OCI-M2 (cell line): ENCODE measurements around the gene SPECC1L.

Source experiments
- DNase-seq: peaks from one replicate; lab custom pipeline; 2025; ENCODE audit not compliant: unreplicated experiment; lab: John Stamatoyannopoulos, UW

Gene SPECC1L

DNA sequence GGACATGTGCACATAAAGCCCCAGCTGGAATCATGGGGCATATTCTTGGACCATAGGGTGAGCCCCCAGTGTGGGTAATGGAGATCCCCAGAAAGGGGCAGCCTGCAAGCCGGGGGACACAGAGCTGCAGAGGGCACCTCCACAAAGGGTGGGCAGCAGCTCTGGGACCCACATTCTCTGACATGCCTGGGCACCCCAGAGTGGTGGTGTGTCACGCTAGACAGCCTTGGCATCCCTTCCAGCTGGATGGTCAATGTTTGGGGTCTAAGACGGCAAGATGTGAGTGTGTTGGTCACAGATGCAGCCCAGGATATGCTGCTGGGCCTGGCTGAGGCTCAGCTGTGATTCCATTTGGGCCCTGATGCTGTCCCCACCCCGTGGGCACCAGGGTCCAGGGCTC, 166.5 kb downstream of the SPECC1L start:
- no peak for DNase-seq

DNA sequence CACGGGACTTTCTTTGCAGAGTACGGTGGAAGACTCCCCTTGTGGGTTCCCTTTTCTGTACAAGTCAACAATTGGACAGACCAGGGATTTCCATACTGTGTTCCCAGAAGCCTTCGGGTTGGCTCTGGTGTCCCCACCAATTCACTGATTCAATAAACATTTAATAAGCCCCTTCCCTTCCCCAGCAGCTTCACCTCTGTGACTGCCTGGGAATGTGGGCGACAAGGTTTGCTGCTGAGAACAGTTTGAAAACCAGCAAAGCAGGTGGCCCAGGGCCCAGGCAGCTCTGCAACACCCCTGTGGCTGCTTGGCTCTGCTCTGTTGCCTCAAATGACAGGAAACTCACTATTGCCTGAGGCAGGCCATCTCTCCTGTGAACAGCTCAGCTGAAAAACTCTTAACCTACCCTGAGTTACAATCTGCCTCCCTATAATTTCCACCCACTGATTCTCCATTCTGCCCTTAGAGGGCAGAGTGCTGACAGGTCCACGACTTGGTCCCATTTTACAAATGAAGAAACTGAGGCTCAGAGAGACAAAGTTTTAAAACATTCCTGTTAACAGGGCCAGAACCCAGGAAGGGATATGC, 167.2 kb downstream of the SPECC1L start:
- no peak for DNase-seq

DNA sequence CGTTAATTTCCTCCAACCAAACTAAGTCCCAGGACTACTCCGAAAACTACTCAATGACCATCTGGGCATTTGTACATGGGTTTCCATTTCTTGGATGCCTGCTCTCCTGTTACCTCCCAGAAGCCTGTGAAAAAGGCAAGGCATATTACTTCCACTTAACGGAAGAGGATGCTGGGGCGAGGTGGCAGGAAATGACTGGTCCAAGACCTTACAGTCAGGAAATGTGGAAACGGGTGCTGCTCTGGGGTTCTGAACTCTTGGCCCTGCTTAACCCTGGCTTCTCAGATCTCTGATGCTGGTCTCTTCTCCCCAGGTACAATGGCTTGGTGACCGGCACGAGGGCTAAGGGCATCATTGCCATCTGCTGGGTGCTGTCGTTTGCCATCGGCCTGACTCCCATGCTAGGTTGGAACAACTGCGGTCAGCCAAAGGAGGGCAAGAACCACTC, 169.7 kb downstream of the SPECC1L start:
- no peak for DNase-seq

DNA sequence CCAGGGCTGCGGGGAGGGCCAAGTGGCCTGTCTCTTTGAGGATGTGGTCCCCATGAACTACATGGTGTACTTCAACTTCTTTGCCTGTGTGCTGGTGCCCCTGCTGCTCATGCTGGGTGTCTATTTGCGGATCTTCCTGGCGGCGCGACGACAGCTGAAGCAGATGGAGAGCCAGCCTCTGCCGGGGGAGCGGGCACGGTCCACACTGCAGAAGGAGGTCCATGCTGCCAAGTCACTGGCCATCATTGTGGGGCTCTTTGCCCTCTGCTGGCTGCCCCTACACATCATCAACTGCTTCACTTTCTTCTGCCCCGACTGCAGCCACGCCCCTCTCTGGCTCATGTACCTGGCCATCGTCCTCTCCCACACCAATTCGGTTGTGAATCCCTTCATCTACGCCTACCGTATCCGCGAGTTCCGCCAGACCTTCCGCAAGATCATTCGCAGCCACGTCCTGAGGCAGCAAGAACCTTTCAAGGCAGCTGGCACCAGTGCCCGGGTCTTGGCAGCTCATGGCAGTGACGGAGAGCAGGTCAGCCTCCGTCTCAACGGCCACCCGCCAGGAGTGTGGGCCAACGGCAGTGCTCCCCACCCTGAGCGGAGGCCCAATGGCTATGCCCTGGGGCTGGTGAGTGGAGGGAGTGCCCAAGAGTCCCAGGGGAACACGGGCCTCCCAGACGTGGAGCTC, 170.2 kb downstream of the SPECC1L start:
- no peak for DNase-seq

DNA sequence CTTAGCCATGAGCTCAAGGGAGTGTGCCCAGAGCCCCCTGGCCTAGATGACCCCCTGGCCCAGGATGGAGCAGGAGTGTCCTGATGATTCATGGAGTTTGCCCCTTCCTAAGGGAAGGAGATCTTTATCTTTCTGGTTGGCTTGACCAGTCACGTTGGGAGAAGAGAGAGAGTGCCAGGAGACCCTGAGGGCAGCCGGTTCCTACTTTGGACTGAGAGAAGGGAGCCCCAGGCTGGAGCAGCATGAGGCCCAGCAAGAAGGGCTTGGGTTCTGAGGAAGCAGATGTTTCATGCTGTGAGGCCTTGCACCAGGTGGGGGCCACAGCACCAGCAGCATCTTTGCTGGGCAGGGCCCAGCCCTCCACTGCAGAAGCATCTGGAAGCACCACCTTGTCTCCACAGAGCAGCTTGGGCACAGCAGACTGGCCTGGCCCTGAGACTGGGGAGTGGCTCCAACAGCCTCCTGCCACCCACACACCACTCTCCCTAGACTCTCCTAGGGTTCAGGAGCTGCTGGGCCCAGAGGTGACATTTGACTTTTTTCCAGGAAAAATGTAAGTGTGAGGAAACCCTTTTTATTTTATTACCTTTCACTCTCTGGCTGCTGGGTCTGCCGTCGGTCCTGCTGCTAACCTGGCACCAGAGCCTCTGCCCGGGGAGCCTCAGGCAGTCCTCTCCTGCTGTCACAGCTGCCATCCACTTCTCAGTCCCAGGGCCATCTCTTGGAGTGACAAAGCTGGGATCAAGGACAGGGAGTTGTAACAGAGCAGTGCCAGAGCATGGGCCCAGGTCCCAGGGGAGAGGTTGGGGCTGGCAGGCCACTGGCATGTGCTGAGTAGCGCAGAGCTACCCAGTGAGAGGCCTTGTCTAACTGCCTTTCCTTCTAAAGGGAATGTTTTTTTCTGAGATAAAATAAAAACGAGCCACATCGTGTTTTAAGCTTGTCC, 171.0 kb downstream of the SPECC1L start:
- no peak for DNase-seq

DNA sequence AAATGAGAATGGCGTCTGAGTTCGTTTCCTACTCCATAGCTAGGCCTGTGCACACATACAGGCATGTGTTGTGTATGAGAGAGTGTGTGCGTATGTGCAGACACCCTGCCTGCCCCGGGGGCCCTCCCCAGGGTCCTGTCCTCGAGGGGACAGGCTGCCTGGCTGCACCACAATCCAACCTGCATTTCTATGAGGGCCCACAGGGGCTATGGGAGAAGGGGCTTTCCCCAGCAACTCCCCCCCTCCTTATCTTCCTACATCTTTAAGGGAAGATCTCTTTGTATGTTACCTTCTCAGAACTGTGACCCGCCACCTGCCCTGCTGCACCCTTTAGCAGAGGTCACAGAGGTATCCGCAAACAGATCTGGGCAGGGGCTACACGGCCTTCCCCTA, 171.7 kb downstream of the SPECC1L start:
- no peak for DNase-seq

DNA sequence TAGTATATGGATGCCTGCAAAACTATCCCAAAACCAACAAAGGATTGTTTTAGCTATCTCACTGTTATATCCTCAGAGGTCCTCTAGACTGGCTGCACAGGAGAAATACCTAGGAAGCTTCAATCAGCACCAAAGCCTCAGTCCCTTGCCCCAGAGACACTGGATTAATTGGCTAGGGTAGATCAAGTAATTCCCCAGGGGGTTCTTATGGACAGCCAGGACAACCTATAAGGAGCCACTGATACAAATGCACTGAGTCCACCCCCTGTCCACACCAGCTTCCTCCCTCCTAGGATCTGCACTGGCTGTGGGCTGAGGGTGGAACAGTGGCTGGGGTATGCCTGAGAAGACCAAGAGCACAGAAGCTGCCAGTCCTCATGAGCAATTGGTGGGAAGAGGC, 173.0 kb downstream of the SPECC1L start:
- no peak for DNase-seq

DNA sequence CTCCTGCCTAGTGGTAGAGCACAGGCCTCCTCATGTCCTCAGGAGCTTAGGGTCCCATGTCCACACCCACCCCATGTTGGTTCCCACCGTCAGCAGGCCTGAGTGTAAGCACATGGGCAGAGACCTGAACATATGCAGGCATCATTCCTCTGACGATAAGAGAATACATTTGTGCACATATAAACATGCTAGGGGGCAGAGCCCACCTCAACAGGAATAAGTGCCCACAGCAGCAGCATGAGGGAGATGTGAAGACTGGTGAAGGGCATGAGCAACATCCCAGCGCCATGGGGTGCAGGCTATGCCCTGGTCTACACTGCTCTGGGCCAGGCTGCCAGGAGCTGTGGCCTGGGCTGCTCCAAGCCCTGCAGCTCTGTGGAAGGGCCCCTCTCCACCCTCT, 173.6 kb downstream of the SPECC1L start:
- DNase-seq = no peak

DNA sequence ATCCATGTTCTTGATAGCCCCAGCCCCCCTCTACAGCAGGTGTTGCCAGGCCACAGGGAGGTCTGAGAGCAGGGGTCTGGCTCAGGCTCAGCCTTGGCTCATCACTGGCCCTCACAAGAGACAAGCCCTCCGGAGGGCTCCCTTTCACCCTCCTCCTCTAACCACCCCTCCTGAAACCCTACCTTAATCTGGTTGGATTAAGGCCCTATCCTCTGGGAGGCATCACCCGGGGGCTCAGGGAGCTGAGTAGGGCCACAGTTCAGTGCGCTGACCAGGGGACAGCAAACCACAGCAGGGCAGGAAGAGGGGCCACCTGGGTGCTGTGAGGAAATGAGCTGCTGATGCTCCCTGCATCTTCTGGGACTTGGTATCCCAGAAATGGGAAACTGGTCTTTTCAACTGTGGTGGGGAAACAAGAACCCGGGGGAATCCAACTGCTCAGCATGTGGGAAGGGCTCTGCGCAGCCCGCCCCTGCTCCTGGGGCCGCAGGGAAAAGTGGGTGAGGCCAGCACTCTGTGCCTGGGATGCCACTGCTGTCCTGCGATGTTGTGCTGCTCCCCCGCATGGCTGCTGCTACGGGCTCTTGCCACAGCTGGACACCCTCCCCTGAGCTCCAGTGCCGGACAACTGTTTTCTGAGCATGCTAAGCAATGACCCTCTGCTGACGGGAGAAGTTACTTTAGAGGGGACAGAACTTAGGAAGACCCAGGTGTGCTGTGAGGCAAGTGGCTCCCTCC, 174.3 kb downstream of the SPECC1L start:
- no peak for DNase-seq

DNA sequence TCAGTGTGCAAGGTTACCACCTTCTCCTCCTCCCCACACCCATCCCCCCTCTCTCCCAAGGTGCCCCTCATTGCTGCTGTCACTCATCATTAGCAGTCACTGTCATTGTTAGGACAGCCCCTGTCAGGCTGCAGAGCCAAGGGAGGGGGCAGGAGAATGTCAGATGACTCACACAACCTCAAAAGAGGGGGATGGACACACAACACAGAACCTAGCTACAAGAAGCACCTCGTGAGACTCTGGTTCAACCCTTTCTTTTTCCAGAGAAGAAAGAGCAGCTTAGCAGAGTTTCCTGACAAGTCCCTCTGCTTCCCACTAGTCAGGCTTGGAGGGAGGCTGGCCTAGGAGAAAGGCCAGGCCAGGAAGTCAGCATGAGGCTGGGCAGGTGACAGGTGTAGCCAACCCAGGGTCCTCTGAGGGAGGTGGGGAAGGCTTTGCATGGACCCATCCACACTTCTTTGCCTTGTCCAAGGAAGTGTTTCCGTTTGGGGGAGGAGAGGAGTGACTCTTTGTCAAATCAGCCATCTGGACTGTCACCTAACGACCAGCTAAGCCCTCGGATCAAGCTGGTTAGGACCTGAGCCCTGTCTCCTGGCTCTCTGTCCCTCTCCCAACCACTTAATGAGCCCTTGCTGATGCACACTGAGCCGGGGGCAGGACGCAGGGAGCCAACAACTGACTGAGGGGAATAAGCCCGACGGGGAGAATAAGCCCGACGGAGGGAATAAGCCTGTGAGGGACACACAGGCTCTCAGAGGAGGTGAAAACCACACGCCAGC, 175.0 kb downstream of the SPECC1L start:
- no peak for DNase-seq

DNA sequence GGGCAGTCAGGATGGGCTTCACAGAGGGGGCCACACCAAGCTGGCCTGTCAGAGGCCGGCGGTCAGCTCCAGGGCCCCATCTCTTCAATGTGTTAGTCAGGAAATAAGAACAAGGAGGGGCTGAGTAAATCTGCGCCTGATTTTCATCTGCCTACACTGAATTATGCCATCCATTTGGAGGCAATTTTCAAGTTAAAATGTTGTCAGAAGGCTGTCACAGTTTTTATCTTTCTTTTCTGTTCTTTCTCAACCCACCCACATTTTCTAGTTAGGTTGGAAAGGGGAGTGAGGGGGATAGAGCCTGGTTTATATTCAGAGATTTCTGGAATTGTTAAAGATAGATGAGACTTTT, 175.6 kb downstream of the SPECC1L start:
- DNase-seq = no peak

DNA sequence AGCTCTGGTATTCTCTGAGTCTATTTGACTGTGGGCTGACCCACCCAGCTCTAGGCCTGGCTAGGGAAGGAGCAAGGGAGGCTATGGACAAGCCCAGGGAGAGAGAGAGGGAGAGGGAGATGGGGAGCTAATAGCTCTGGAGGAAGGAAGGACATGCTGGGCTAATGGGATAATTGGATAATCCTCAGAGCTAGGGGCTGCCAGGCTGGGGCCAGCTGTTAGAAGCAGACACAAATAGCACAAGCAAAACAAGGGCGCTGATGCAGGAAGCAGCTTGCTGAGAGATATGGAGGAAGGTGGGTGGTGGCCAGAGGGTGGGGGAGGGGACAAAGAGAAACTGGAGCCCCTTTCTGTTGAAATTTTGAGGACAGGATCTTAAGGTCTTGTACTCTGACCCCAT, 180.0 kb downstream of the SPECC1L start:
- no peak for DNase-seq

DNA sequence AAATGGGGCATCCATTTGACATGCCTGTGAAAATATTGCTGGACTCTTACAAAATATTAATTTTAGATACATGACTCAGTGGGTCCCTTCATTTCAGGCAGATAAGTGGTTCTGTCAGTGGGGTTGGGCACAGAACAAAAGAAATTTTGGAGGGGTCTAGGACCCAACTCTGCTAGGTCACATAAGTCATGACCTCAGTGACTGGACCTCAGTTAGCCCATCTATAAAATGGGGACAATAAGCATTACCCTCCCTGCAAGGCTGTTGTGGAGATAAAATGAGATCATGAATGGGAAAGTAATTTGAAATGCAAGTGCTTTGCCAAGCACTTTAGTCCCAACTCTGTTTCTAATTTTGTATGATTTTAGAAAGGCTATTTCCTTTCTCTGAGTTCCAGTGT, 180.5 kb downstream of the SPECC1L start:
- no peak for DNase-seq

DNA sequence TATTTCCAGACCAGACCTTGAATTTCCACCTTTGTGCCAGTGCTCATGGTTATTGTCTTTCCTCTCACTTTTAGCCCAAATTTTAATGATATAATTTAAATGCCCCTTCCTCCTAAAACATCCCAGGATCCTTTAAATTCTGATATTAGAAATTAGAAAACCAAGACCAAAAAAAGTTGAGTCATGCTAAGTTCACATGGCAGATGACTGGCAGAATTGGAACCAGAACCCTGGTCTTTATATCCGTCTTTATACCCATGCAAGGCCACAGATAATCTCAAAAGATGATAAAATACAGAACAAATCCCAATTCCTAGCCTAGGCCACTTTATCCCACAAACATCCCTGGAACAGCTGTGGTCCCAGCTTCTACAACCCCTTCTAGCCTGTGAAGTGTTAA, 183.2 kb downstream of the SPECC1L start:
- DNase-seq = no peak

DNA sequence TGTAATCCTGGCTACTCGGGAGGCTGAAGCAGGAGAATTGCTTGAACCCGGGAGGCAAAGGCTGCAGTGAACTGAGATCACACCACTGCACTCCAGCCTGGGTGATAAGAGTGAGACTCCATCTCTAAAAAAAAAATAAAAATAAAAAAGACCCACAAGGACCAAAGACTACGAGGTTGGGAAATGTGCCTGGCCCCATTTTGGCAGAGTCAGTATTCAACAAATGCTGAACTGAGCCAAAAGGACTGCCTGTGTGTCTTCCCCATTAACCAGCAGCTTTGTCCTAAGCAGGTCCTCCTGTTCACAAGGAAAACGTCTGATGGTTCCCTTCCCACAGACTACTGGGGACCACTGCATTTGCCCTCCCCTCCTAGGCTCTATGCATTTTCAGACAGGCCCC, 184.4 kb downstream of the SPECC1L start:
- DNase-seq = no peak

DNA sequence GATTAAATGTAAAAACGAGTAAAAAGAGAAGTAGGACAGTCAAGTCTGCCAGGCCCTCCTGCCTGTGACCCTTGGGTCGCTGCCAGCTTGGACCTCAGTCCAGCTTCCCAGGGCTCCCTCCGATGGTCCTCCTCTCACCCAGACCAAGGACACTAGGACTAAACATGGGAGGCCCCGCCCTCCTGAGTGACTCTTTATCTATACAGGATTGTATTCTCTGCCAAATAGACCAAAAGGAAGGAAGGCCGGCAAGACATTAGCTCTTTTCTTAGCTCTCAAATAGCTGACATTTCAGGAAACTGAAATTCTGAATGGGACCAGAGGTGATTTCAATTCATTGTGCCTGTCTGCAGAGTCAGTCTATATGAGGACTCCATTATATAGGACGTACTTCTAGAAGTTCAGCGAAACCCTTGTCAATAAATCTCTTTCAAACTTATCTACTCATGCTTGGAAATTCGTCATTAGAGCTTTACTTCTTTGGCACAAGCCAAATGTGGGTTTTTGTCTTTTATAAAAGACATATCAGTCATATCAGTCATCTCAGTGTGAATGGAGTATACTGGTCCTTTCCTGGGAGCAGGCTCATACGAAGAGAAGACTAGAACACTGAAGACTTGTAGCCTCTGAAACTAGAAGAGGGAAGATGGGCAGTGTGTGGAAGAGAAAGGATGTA, 185.3 kb downstream of the SPECC1L start:
- DNase-seq = no peak

DNA sequence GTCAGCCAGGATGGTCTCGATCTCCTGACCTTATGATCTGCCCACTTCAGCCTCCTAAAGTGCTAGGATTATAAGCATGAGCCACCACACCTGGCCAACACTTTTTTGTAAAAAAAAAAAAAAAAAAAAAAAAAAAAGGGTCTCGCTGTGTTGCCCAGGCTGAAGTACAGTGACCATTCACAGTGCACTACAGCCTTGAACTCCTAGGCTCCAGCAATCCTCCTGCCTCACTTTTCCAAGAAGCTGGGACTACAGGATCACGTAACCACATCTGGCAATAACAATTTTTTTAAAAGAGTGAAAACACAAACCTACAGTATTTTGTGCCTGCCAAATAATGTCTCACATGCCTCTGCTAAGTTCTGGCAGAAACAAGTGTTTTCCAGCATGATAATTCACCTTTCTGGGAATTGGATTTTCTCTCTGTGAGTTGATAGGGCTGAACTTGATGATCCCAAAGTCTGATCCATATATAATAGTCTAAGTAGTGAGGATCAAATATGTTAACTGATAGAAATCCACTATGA, 187.3 kb downstream of the SPECC1L start:
- DNase-seq = no peak

DNA sequence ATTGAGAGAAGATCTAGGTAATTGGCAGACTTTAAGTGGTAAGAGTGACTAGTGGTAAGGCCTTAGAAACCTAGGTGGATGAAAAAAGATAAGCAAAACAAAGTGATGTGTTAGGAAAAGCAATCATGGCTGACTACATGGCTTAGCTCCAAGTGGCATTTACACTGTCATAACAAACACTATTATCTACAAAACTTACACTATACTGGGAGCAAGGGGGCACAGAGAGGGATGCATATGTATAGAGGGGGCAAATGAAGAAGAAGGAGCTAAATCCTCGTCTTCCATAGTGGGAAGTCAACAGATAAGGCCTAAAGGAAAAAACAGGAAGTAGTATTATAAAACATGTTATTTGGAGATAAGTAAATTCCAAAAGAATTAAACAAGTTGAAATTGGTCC, 189.3 kb downstream of the SPECC1L start:
- no peak for DNase-seq

DNA sequence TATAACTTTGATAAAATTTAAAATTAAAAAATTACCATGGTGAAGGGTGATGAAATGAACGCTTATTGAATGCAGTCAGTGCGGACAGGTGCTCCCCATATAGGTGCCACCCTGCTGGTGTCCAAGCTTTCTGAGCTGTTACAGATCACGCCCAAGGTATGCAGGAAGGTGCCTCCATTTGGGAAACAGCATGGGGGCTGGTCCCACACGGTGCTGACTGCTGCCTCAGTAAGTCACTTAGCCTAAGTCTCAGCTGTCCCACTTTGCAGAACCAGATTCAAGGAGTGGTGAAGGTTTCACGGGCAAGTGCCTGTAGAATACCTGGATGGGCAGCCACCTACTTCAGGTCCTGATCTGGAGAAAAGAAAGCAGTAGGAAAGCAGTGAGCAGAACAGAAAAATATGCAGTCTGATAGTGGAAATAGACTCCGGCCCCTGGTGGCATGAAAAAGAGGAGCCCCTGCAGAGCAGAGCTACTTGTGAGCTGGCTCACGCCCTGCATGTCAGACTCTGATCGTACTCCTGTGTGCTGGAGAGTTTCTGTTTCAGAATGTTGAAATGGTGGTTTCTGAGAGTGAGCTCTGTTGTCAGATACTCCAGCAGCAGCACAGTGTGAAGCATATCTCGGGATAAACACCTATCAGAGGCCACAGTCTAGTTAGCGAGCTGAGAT, 189.9 kb downstream of the SPECC1L start:
- DNase-seq = no peak
